Nephron progenitor cell (in vitro differentiated cells): Measurements from ENCODE around the gene TRIM8.

Experiments used
- DNase-seq: peaks from one replicate; pipeline ENCODE4 v3.0.0; 2021
- H3K27ac Mint-ChIP-seq: 2 replicates; pipeline ENCODE4 v1.8.0; 2021; ENCODE audit warnings: mild to moderate bottlenecking, moderate library complexity, mixed read lengths
- H3K27me3 Mint-ChIP-seq: 2 replicates; pipeline ENCODE4 v1.8.0; 2021; ENCODE audit warnings: mild to moderate bottlenecking, low read depth, mixed read lengths; ENCODE audit not compliant: poor library complexity
- H3K36me3 Mint-ChIP-seq: 2 replicates; pipeline ENCODE4 v1.8.0; 2021; ENCODE audit warnings: low read depth, mixed read lengths
- H3K4me1 Mint-ChIP-seq: 2 replicates; pipeline ENCODE4 v1.8.0; 2021; ENCODE audit warnings: mixed read lengths
- H3K4me3 Mint-ChIP-seq: 2 replicates; pipeline ENCODE4 v1.8.0; 2021; ENCODE audit warnings: mild to moderate bottlenecking, moderate library complexity, mixed read lengths
- H3K9me3 Mint-ChIP-seq: 2 replicates; pipeline ENCODE4 v1.8.0; 2021; ENCODE audit warnings: mild to moderate bottlenecking, moderate library complexity, mixed read lengths
- TF ChIP-seq, protein P1 (sequence below): fragments of 200-600 bp; sonication (generic); IDR thresholded peaks from 2 replicates; pipeline ENCODE4 v1.5.0; 2021; ENCODE audit warnings: antibody characterized with exemption

Gene TRIM8

GRCh38 chr10:102621443-102622325 lies 22.6 kb upstream of the TRIM8 start:
- TF ChIP-seq, protein P1, sequence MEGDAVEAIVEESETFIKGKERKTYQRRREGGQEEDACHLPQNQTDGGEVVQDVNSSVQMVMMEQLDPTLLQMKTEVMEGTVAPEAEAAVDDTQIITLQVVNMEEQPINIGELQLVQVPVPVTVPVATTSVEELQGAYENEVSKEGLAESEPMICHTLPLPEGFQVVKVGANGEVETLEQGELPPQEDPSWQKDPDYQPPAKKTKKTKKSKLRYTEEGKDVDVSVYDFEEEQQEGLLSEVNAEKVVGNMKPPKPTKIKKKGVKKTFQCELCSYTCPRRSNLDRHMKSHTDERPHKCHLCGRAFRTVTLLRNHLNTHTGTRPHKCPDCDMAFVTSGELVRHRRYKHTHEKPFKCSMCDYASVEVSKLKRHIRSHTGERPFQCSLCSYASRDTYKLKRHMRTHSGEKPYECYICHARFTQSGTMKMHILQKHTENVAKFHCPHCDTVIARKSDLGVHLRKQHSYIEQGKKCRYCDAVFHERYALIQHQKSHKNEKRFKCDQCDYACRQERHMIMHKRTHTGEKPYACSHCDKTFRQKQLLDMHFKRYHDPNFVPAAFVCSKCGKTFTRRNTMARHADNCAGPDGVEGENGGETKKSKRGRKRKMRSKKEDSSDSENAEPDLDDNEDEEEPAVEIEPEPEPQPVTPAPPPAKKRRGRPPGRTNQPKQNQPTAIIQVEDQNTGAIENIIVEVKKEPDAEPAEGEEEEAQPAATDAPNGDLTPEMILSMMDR: no peak
- no peak overlapping the region for H3K4me3 Mint-ChIP-seq

DNA sequence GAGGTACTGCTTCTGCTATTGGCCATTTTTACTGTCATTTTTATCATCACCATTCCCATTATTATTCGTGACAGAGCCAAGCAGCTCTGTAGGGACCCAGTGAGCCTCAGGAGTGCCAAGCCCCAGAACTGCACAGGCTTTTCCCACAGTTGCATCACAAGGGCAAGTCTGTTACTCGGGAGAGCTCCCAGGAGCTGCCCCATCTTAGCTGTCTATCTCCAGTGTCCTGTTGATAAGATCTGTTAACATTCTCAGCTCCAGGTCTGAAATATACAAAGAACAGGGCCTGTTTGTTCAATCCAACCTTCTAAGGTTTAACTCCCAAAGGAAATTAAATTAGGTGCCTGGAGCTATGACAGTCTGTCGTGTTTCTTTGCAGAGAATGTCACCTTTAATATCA lies 20.2 kb upstream of the TRIM8 start:
- H3K27me3 Mint-ChIP-seq: no peaks in the 10 kb centered on the region
- no peaks in the 10 kb centered on the region for H3K9me3 Mint-ChIP-seq
- H3K36me3 Mint-ChIP-seq: peaks cover 15% of the 10 kb centered on the region
- no peak overlapping the region for H3K27ac Mint-ChIP-seq
- no peak for DNase-seq
- TF ChIP-seq, protein P1: no peak
- H3K4me3 Mint-ChIP-seq: no peak overlapping the region
- peaks cover 68% of the 10 kb centered on the region for H3K4me1 Mint-ChIP-seq

More at GRCh38 chr10:102621443-102622325, 22.6 kb upstream of the TRIM8 start:
- no peak for DNase-seq
- peaks cover 65% of the 10 kb centered on the region for H3K4me1 Mint-ChIP-seq
- no peaks in the 10 kb centered on the region for H3K27me3 Mint-ChIP-seq
- H3K36me3 Mint-ChIP-seq: peaks cover 25% of the 10 kb centered on the region
- H3K27ac Mint-ChIP-seq: peak overlapping the region; percentile 42
- H3K9me3 Mint-ChIP-seq: no peaks in the 10 kb centered on the region

DNA sequence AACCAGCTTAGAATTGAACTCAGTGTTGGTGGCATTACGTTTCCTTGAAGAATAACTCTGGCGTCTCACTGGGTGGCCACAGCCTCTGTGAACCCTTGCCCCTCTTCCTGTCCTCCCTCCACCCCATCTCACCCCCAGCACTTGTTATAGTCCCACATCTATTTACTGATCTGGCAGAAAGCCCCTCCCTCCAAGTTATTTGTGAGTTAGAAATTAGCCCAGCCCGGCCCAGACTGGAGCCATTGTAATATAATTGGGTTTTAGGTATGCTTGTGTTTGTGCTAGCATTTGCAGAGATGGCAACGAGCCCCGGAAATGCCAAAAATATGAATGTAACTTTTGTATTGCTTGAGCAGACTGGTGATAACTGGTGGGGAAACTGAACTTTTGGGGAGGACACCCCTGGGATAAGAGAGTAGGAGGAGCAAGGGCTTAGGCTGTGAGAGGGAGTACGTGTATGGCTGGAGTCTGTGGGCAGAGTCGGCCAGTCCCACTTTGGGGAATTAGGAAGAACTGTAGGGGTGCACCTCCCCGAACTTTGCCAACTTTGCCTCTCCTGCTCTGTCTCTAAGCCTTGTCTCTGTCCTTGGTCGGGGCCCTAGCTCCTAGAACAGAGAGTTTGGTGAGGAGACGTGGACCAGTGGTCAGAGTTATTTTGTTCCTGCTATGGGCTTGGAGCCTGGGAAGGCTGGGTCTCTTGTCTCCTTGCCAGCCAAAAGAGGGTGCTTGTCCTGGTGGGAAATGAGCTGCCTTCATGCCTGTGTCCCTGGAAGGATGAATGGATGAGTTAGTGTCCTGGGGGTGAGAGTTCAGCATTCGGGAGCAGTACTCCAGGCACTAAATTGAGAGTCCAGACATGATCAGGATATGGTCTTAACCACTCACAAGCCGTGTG lies 19.3 kb upstream of the TRIM8 start:
- H3K27me3 Mint-ChIP-seq: no peaks in the 10 kb centered on the region
- H3K27ac Mint-ChIP-seq: peak overlapping the region; percentile 95
- no peak for DNase-seq
- no peaks in the 10 kb centered on the region for H3K9me3 Mint-ChIP-seq
- H3K4me1 Mint-ChIP-seq: peaks cover 68% of the 10 kb centered on the region
- H3K36me3 Mint-ChIP-seq: peaks cover 15% of the 10 kb centered on the region
- peak overlapping the region; percentile 27 for H3K4me3 Mint-ChIP-seq
- TF ChIP-seq, protein P1: no peak

DNA sequence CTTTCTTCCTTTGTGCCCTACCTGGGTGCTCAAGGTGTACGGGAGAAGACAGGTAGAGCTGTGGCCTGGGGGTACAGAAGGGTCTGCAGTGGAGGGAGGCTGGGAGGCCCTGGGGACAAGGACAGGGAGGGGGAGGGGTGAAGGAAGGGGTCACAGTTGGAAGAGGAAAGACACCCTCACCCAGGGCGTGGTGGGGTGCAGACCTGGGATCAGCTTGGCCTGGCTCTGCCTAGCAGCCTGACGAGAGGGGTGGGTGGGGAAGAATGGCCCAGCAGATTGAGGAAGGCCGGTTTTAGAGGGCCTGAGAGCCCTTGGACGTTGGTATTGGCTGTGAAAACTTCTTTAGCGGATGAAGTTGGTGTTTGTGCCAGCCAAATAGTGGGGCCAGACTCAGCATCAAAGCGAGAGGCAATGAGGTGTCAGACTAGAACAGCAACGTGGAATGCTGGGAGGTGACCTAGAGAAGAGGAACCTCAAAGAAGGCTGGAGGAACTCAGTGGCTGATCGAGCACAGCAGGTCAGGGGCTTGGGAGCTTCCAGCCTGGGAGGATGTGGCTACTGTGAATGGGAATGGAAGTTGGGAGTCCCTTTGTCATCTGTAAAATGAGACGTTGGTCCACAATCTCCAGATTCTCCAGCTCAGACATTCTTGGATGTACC lies 18.1 kb upstream of the TRIM8 start:
- H3K27ac Mint-ChIP-seq: peak overlapping the region; percentile 95
- DNase-seq: no peak
- peak overlapping the region; percentile 37 for H3K4me3 Mint-ChIP-seq
- TF ChIP-seq, protein P1: no peak
- peaks cover 17% of the 10 kb centered on the region for H3K36me3 Mint-ChIP-seq
- no peaks in the 10 kb centered on the region for H3K9me3 Mint-ChIP-seq
- no peaks in the 10 kb centered on the region for H3K27me3 Mint-ChIP-seq
- peaks cover 73% of the 10 kb centered on the region for H3K4me1 Mint-ChIP-seq

GRCh38 chr10:102627291-102627735 lies 17.0 kb upstream of the TRIM8 start:
- no peak for DNase-seq
- Mint-ChIP-seq H3K4me1 (peaks cover 85% of the 10 kb centered on the region), H3K27me3 (no peaks in the 10 kb centered on the region), H3K36me3 (peaks cover 22% of the 10 kb centered on the region), H3K9me3 (no peaks in the 10 kb centered on the region), H3K4me3 (peak overlapping the region; percentile 72), H3K27ac (peak overlapping the region; percentile 100)
- TF ChIP-seq, protein P1: no peak
